Measurements from ENCODE around the gene SCT. TPM values are rescaled to one million over a fixed set of nuclear protein-coding genes. Genes with fewer than 3 reads are reported as not detected.

SCT gene
- total RNA-seq, 1 donor from 2014 or later: not detected

GRCh38 chr11:640021-640706, 13.2 kb upstream of the SCT start:
- no peaks in the 10 kb centered on the region for H3K9me3 ChIP-seq
- no peaks in the 10 kb centered on the region for H3K27me3 ChIP-seq
- intact Hi-C loops (cut with DNase I): no loop called here
- no peak overlapping the region for H3K27ac ChIP-seq
- peaks cover 8 to 18% of the 10 kb centered on the region in 2 donors for H3K36me3 ChIP-seq
- DNase-seq (ENCODE audit: low spot score in 2 of 2): no peak
- H3K4me3 ChIP-seq: no peak overlapping the region
- peaks cover 9% of the 10 kb centered on the region in 2 donors for H3K4me1 ChIP-seq
- TF ChIP-seq, protein P1, sequence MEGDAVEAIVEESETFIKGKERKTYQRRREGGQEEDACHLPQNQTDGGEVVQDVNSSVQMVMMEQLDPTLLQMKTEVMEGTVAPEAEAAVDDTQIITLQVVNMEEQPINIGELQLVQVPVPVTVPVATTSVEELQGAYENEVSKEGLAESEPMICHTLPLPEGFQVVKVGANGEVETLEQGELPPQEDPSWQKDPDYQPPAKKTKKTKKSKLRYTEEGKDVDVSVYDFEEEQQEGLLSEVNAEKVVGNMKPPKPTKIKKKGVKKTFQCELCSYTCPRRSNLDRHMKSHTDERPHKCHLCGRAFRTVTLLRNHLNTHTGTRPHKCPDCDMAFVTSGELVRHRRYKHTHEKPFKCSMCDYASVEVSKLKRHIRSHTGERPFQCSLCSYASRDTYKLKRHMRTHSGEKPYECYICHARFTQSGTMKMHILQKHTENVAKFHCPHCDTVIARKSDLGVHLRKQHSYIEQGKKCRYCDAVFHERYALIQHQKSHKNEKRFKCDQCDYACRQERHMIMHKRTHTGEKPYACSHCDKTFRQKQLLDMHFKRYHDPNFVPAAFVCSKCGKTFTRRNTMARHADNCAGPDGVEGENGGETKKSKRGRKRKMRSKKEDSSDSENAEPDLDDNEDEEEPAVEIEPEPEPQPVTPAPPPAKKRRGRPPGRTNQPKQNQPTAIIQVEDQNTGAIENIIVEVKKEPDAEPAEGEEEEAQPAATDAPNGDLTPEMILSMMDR (IDR thresholded peaks at IDR 0.05): no peak

DNA sequence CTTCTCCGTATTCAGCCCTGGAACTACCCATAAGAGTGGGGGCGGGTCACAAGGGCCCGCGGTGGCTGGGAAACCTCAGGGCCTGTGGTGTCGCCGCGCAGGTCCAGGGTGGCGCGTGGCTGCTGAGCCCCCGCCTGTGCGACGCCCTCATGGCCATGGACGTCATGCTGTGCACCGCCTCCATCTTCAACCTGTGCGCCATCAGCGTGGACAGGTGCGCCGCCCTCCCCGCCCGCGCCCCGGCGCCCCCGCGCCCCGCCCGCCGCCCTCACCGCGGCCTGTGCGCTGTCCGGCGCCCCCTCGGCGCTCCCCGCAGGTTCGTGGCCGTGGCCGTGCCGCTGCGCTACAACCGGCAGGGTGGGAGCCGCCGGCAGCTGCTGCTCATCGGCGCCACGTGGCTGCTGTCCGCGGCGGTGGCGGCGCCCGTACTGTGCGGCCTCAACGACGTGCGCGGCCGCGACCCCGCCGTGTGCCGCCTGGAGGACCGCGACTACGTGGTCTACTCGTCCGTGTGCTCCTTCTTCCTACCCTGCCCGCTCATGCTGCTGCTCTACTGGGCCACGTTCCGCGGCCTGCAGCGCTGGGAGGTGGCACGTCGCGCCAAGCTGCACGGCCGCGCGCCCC, 12.5 kb upstream of the SCT start:
- peaks cover 9% of the 10 kb centered on the region in 2 donors for H3K4me1 ChIP-seq
- intact Hi-C loops (cut with DNase I): no loop called here
- no peaks in the 10 kb centered on the region for H3K9me3 ChIP-seq
- peaks cover 8 to 15% of the 10 kb centered on the region in 2 donors for H3K36me3 ChIP-seq
- H3K27ac ChIP-seq: no peak overlapping the region
- no peaks in the 10 kb centered on the region for H3K27me3 ChIP-seq
- no peak overlapping the region for H3K4me3 ChIP-seq
- no peak for DNase-seq (ENCODE audit: low spot score in 2 of 2)
- TF ChIP-seq, protein P1 (IDR thresholded peaks at IDR 0.05): no peak

DNA sequence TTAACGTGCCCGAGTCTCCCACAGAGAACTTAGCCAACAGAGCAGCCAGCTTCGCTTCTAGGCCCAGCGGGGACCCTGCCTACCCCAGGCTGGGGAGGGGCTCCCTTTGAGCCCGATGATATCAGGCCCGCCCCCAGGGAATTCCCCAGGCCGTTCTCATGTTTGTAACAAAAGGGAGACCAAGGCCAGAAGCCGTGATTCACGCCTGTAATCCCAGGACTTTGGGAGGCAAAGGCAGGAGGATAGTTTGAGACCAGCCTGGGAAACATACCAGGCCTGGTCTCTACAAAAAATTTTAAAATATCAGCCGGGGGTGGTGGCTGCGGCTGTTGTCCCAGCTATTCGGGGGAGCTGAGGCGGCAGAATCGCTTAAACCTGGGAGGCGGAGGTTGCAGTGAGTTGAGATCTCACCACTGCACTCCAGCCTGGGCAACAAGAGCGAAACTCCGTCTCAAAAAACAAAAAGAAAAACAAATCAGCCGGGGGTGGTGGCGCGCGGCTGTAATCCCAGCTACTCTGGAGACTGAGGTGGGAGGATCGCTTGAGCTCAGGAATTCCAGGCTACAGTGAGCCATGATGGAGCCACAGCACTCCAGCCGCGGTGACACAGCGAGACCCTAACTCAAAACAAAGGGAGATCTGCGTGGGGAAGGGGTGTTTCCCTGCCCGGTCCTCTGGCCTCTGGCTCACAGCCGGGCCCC, 11.8 kb upstream of the SCT start:
- H3K9me3 ChIP-seq: no peaks in the 10 kb centered on the region
- no peak overlapping the region for H3K27ac ChIP-seq
- TF ChIP-seq, protein P1 (IDR thresholded peaks at IDR 0.05): no peak
- no peak for DNase-seq (ENCODE audit: low spot score in 2 of 2)
- no peaks in the 10 kb centered on the region for H3K27me3 ChIP-seq
- peaks cover 9% of the 10 kb centered on the region in 2 donors for H3K4me1 ChIP-seq
- H3K36me3 ChIP-seq: peaks cover 5 to 9% of the 10 kb centered on the region in 2 donors
- no peak overlapping the region for H3K4me3 ChIP-seq
- intact Hi-C loops (cut with DNase I): no loop called here

GRCh38 chr11:637593-638521, 10.9 kb upstream of the SCT start:
- Histone ChIP-seq H3K9me3 (no peaks in the 10 kb centered on the region), H3K27me3 (no peaks in the 10 kb centered on the region), H3K4me3 (peak overlapping the region; percentile 37 to 59), H3K36me3 (peaks cover 3 to 5% of the 10 kb centered on the region in 2 donors), H3K4me1 (peaks cover 9% of the 10 kb centered on the region in 2 donors), H3K27ac (no peak overlapping the region)
- TF ChIP-seq, protein P1 (IDR thresholded peaks at IDR 0.05): no peak
- DNase-seq (ENCODE audit: low spot score in 2 of 2): no peak
- intact Hi-C loops (cut with DNase I): no loop called here

- Histone ChIP-seq H3K27me3 (no peaks in the 10 kb centered on the region), H3K9me3 (no peaks in the 10 kb centered on the region), H3K4me3 (peak overlapping the region; percentile 37 to 59), H3K27ac (no peak overlapping the region), H3K4me1 (peaks cover 9% of the 10 kb centered on the region in 2 donors), H3K36me3 (peaks cover 3 to 4% of the 10 kb centered on the region in 2 donors)
- intact Hi-C loops (cut with DNase I): no loop called here
- TF ChIP-seq, protein P1 (IDR thresholded peaks at IDR 0.05): no peak
- no peak for DNase-seq (ENCODE audit: low spot score in 2 of 2)
These were observed 10.3 kb upstream of the SCT start for GRCh38 chr11:637333-637592.

Measured in ascending aorta (tissue), 2 donors.